HL-60 (cell line): Measurements from ENCODE around the gene FARSB.

Experiments
- DNase-seq, 2 experiments: peaks; one replicate each; pipeline ENCODE4 v3.0.0-alpha.2; 2010 to 2020; ENCODE audit warnings: low read depth in 1 of 2, low spot score in 1 of 2
- H3K27ac ChIP-seq: fragments of 250-450 bp; sonication (Bioruptor Pico); replicated peaks from 2 replicates; pipeline ENCODE4 v1.5.1; 2020; ENCODE audit warnings: mild to moderate bottlenecking, moderate library complexity
- H3K27me3 ChIP-seq: fragments of 250-450 bp; sonication (Bioruptor Pico); 2 replicates; pipeline ENCODE4 v1.5.1; 2021; ENCODE audit warnings: mild to moderate bottlenecking, moderate library complexity; ENCODE audit not compliant: insufficient read depth, poor library complexity, severe bottlenecking
- H3K4me3 ChIP-seq: replicated peaks from 2 replicates; pipeline ENCODE4 v1.5.1; 2011; ENCODE audit warnings: mild to moderate bottlenecking, control low read depth, low read length; ENCODE audit not compliant: insufficient read depth
- CTCF ChIP-seq: IDR thresholded peaks from one replicate; pipeline ENCODE4 v1.5.1; 2011; ENCODE audit warnings: low read length, control low read depth, inconsistent platforms; ENCODE audit not compliant: insufficient read depth
- GABPA ChIP-seq: IDR thresholded peaks from 2 replicates; pipeline ENCODE4 v1.6.1; 2012; ENCODE audit warnings: low read depth
- POLR2AphosphoS5 ChIP-seq: IDR thresholded peaks from 2 replicates; pipeline ENCODE4 v1.6.1; 2012; ENCODE audit warnings: low read depth
- REST ChIP-seq: IDR thresholded peaks from 2 replicates; pipeline ENCODE4 v1.6.1; 2012; ENCODE audit warnings: low read depth; ENCODE audit not compliant: insufficient replicate concordance
- SPI1 ChIP-seq: IDR thresholded peaks from 2 replicates; pipeline ENCODE4 v1.6.1; 2012; ENCODE audit warnings: low read depth, mild to moderate bottlenecking, borderline replicate concordance

The FARSB gene

GRCh38 chr2:222701721-222702131 is 45.8 kb upstream of the FARSB start:
- H3K4me3 ChIP-seq = no peak overlapping the region
- no peak overlapping the region for H3K27ac ChIP-seq
- TF ChIP-seq SPI1 = no peak
- no peak for TF ChIP-seq CTCF
- no peak for TF ChIP-seq REST
- TF ChIP-seq GABPA = no peak
- TF ChIP-seq POLR2AphosphoS5 = no peak
- H3K27me3 ChIP-seq = no peaks in the 10 kb centered on the region
- DNase-seq = no peak

GRCh38 chr2:222701233-222701632 is 45.3 kb upstream of the FARSB start:
- Histone ChIP-seq H3K27ac (no peak overlapping the region), H3K27me3 (no peaks in the 10 kb centered on the region), H3K4me3 (no peak overlapping the region)
- no peak for DNase-seq
- TF ChIP-seq GABPA (no peak), CTCF (no peak), POLR2AphosphoS5 (no peak), SPI1 (no peak), REST (no peak)

- Histone ChIP-seq H3K27ac (no peak overlapping the region), H3K27me3 (no peaks in the 10 kb centered on the region), H3K4me3 (no peak overlapping the region)
- no peak for DNase-seq
- no peak for TF ChIP-seq POLR2AphosphoS5
- TF ChIP-seq GABPA = no peak
- no peak for TF ChIP-seq CTCF
- no peak for TF ChIP-seq REST
- no peak for TF ChIP-seq SPI1
These were observed 42.4 kb upstream of the FARSB start for GRCh38 chr2:222698276-222698675.
